Stimulated activated CD8-positive, alpha-beta memory T cell treated with anti-CD3 and anti-CD28 coated beads, Interleukin-4, amount 100 ng/mL, for 1 hour (primary cell): Measurements from ENCODE around the gene LDLRAD4.

Experiments
- DNase-seq, 2 donors: peaks; one replicate each; pipeline ENCODE4 v3.0.0-alpha.2; 2020; ENCODE audit warnings: low read depth in 2 of 2, low spot score in 1 of 2

The LDLRAD4 gene

DNA sequence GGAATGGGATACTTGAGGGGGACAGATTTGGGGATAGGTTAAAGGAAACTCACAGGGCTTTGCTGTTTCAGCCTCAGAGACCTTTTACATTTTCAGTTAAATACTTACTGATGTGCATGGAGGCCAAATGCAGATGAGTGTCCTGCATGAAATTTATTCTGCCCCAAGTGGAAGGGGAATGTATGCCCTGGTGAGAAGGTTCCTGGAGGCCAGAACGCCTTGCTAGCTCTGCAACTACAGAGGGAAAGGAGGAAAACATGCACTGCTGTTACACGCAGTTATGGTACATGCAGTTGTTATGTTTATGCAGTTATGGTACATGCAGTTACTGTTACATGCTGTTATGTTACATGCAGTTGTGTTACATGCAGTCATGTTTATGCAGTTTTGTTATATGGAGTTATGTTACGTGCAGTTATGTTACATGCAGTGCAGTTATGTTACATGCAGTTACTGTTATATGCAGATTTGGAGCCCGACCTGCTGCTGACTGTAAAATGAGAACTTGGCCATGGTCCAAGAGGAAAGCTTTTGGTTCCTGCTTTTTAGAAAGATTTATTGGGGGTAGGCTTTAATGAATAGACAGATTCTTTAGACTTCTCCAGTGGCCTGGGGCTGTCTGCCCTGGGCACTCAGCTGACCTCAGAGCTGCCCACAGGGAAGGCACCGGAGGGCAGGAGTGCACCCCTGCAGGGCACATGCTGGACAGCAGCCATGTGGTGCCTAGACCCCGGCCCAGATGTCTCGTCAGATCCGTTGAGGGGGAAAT, 84.1 kb downstream of the LDLRAD4 start:
- no peak for DNase-seq

DNA sequence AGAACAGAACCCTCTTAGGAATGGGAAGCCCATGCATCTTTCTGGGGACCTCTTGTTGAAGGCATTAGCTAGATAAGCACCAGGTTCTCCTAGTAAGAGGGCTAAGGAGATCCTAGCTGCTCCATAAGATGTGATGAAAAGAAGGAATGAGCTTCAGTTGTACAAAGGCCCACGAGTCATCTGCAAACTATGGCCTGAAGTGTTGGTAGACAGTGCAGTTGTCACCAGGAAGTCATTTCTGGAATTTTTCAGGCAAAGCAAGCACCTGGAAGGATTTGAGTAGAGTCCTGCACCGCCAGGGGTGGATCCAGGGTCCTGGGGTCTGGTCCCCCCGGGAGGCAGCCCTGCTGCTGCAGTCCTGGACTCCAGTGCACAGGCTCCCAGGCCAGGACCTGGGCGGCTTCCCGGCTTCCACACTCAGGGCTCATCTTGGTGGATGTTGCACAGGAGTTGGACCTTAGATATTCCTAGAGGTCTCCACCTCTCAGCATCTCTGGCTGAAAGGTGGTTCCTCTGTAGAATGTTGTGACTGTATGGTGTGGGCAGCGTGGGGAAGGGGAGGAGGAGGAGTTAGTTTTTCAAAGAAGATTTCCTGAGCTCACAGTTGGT, 85.3 kb downstream of the LDLRAD4 start:
- no peak for DNase-seq

DNA sequence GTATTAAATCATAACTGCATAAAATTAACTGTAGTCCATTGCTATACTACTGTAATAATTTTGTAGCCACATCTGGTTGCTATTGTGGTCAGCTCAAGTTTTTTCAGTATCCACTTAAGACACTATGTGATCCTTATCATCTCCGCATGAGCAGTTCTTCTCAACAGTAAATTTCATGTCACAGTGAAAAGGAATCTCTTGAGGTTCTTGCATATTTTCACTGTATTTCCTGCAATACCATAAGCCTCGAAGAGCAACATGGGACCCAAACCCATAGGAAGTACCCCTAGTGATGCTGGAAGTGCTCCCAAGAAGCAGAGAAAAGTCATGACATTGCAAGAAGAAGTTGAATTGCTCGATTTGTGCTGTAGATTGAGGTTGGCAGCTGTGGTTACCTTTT, 86.7 kb downstream of the LDLRAD4 start:
- no peak for DNase-seq

DNA sequence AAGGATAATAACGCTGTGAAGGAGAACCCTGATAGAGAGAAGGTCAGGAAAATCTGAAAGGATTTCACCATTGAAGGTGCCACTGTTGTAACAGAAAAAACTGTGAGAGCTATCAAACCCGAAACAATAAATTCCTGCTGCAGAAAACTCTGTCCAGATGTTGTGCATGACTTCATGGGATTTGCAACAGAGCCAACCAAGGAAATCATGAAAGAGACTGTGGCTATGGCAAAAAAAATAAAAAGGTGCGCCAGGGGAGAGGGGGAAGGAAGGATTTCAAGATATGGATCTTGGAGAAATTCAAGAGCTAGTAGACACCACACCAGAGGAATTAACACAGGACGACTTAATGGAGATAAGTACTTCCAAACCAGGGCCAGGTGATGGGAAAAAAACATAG, 88.0 kb downstream of the LDLRAD4 start:
- DNase-seq: no peak

DNA sequence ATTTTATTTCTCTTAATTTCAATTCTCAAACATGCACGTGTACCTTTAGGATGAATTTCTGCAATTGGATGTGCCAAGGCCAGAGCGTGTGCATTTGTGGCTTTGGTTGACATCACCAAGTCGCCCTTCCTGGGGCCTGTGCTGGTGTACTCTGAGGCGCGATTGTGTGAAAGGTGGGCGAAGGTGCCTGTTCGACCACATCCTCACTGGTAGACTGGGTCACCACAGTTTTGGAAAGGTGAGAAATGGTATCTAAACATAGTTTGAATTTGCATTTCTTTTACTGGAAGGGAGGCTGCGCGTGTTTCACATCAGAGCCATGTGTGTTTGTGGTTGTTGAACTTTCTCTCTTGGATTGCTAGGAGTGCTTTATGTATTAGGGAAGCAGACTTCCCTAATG, 89.8 kb downstream of the LDLRAD4 start:
- no peak for DNase-seq

DNA sequence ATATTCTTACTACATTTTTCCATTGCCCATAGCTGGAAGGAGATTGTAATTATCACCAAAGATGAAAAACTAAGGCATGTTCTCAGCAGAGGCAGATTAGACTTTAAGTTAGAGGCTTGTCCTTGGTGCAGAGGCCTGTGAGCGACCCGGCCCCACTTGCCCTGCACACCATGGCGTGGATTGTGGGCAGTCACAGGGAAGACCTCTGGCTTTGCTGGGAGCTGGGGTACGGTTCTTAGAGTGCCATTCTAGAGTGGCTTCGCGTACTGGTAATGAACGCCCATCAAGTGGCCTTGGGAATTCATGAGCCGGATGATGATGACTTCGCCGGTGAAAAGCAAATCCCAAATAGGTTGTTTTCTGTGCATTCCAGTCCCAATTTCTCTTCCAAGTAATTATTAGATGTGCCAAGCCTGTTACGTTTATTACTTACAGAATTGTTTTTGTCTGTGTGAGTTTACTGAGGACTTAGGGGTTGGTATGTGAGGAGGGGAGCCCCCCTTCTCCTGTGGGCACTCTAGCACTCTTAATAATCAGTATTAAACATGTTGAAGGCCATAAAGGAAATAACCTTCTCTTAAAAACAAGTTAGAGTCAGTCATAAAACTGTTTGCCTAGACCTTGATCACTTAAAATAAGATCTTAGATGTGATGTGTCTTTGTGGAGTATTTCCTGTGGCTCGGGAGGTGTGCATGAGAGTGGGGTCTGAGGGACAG, 90.6 kb downstream of the LDLRAD4 start:
- no peak for DNase-seq

DNA sequence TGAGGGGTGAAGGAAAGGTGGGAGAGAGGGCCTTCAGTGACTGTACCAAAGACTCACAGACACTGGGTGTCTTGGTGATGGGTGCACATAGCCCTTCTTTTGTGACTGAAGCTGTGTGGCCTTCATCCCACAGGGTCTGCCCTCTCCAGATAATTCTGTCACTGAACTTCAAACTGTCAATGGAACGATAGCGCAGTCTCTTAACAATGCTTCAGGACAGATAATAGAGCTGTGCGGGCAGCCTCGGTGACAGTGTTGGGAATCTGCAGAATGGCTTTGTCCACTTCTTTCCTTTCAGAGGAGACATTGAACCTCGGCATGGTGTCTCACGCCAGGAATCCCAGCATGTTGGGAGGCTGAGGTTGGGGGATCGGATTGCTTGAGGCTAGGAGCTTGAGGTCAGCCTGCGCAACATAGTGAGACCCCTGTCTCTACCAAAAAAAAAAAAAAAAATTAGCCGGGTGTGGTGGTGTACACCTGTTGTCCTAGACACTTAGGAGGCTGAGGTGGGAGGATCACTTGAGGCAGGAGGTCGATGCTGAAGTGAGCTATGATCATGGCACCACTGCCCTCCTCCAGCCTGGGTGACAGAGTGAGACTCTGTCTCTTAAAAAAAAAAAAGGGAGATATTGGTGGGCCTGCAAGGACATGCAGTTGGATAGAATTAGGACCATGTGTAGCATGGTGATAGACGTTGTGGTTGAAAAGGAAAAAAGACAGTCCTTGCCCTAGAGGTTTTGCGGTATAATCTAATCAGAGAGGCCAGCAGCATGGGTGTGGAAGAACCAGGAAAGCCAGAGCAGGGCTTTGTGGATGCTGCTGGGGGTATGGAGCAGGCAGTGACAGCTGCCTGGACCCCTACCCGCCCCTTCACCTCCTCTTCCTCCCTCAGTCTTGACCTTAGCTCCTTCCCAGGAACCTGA, 91.4 kb downstream of the LDLRAD4 start:
- no peak for DNase-seq

DNA sequence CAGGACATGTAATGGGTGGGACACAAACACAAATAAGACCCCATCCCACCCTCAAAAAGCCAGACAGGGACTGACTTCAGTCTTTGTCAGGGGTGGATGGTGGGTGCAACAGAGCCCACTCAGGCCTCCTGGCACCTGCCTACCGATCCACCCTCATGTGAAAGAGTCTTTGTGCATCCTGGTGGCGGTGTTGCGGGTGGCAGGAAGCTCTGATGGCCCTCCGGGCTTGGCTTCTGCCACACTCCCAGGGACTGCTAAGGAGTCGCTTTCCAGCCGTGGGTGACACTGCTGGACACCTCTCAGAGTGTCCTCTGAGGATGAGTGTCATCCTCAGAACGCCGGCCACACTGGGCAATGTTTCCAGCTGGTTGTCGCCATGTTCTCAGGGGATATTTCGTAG, 92.6 kb downstream of the LDLRAD4 start:
- no peak for DNase-seq

DNA sequence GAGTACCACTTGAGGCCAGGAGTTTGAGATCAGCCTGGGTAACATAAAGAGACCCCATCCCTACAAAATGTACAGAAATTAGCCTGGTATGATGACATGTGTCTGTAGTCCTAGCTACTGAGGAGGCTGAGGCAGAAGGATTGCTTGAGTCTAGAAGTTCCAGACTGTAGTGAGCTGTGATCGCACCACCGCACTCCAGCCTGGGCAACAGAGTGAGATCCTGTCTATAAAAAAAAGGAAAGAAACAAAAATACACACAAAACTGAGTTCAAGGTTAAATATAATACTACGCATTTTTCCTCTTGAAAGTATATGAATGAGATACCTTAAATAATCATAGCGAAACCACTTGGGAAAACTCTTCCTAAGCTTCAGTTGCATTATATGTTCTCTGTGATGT, 94.0 kb downstream of the LDLRAD4 start:
- no peak for DNase-seq

DNA sequence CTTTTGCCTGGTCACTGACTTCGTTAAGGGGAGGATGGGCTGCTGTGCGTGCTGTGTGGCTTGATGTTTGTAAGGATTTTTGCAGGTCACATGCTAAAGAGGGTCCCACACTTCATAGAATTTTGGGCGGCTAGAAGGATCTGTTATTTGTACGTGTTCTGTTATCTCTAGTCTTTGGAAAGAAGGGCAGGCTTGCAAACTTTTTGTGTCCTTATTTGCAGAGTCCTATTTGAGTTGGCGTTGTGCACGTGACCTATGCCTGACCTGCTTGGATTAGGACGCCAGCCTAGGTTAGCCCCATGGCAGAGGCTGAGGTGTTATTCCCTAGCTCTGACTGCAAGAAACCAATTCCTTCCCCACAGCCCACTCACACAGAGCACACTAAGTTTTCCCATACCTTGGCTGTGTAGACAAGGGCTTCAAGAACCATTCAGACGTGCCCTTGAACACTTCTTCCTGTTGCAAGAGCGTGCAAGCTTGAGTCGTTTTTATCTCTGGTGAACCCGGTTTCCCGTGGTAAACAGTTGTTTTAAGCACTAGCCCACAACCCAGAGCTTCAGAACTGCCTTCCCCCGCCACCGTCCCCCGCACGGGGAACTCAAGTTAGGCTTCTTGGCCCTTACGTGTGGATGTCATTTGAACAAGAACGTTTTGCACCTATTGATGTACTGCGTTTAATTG, 94.6 kb downstream of the LDLRAD4 start:
- no peak for DNase-seq

DNA sequence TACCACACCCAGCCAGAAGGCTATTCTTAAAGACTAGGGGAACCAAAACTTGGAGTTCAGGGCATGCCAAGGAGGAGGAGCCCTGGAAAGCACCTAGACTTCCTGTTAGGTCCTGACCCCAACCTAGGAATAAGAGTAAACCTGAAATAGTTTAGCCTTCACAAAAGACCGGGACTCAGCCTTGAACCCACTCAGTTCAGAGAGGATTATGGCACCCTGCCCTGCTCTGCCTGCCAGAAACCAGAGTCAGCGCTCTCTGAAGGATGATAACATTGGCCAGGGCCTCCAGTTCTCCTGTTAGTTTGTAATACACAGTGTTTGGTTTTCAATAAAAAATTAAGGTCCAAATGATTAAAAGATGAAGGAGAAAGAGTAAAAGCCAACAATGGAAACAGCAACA, 96.4 kb downstream of the LDLRAD4 start:
- no peak for DNase-seq

DNA sequence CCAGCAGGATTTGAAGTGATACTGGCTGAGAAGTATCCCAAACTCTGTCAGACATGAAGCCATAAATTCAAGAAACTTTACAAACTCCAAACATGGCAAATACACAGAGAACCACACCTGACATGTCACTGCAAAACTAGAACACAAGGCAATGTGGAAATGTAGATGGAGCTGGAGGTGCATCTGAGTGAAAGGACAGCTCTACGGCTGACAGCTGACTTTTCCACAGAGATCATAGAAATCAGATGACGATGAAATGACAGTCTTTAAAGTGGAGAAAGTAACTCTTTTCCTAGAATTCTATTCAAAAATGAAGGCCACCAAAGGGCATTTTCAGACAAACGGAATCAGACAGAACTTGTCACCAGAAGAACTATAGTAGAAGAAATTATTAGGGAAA, 97.5 kb downstream of the LDLRAD4 start:
- DNase-seq: no peak

DNA sequence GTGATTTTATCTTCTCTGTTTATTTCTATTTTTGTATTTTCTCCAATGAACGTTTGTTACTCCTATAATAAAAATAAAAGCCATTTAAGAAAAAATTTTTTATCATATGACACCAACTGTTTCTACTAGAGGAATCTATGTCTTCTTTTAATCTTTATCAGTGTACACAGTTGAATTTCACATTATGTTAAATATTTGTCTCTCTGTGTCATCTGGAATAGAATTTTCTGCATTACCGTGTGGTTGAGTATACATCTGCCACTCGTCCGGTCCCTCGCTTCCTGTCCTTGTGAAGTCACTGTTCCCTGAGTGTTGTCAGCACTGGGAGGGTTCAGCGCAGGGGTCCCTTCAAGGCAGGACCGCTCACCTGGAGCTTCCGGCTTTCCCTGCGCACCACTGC, 99.2 kb downstream of the LDLRAD4 start:
- DNase-seq: no peak

DNA sequence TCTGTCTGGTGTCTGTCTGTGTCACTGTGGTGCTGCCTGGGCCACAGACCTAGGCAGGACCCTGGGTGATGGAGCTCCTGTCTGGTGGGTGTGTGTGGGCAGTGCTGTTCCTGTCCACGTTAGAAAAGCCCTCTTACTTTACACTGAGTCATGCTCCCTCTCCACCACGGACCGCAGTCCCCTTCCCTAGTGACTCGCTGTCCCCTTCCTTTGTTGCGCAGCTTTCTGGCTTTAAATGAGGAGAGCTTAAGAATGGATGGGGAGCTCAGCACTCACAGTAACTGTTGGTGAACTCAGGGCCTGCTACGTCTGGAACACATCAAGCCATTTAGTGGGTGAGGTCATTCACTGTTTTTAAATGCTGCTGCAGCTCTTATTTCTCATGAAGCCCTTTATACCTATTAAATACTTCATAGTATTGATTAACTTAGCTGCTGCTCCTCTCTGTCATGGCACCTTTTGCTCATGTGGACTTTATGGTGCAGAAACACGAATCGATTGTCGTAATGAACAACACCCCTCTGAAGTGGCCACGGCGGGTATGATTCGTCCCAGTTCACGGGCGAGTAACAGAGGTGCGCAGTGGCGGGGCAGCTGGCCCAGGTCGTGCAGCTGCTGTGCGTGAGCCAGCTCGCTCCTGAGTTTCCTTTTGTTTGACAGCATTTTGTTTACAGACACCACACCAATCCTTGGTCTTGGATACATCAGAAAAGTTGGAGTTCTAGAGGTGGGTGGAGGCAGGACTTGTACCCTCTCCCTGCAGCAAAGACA, 100.4 kb downstream of the LDLRAD4 start:
- DNase-seq: no peak

DNA sequence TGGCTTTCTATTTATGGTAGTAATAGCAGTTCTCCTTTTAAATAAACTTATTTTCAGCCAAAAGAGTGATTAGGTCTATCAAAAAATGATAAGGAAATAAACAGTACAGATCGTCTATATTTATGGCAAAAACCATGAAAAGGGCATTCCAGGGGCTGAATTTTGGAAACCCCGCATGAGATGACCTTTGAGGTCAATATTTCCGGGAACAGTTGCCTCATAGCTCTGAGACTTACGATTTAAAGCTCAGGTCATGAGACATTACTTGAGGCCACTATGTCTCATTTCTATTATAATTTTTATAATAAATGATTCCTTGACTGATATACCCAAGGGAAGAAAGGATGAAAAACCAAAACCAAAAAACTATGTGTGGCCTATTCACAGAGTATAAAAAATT, 101.1 kb downstream of the LDLRAD4 start:
- DNase-seq: no peak

DNA sequence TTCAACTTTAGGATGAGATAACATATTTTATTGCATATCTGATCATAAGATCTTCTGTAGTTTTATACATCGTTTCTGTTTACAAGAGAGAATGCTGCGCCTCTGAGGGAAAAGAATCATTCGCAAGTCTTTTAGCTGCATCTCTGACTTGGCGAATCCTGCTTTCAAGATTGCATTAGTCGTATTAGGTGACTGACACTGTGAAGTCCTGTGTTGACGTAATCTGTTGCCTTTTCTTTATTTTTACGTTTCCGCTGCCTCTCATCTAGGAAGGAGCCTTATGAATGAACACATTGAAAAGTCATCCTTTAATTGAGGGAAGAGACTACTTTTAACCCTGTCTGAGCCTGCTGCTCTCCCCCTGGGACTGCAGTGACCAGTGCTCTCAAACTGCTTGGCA, 101.5 kb downstream of the LDLRAD4 start:
- DNase-seq: no peak

DNA sequence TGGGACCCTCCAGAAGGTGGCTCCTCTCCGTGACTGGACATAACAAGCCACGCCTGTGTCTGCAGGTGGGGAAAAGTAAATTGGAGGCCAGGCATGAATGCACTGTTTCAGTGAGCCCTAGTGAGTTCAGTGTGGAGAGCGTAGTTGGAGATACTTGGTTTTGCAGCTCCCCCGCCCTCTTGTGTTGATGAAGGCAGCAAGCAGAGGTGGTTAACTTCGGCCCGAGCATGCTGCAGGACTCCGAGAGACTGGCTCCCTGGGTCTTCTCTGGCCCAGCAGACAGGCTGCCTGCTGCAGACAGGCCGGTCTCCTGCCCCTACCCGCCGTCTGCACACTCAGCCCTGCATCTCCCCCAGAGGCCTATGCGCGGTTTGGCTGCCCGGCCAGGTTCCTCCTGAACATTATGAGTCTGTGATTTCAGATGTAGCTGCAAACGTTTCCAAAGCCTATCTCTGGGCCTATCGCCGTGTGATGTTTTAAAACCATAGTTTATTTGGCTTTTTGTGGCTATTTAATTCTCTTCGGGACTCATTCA, 102.4 kb downstream of the LDLRAD4 start:
- no peak for DNase-seq

DNA sequence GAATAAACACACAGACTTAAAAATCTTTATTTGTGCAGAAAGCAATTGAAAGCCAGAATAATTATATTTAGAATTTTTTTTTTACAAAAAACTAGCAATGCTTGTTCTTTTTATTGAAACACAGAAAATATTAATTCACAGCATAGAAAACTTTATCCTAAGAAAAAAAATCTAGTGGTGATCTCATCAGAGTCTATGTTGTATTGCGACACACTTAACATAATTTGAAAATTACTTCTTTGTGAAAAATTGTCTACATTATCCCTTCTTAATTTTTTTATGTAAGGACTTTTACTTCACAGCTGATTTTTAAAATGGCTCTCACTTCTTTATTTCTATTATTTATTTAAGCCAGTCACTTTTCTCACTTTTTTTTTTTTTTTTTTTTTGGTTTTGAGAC, 103.4 kb downstream of the LDLRAD4 start:
- DNase-seq: no peak

DNA sequence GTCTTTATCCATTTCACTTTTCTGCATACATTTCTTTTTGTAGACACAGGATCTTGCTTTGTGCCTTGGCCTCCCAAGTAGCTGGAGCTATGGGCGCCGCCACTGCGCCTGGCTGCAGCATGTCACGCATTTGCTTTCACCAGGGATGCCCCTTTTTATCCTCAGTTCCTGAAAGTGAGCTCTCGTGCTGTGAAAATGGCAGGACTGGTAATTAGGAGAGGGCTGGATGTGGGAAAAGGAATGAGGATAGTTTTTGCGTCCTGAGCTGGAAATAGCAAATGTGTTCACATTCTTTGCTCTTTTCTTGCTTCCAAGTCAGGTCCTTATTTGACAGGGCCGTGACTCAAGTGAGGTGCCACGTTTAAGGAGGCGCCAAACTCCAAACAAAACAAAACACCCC, 104.6 kb downstream of the LDLRAD4 start:
- DNase-seq: no peak

DNA sequence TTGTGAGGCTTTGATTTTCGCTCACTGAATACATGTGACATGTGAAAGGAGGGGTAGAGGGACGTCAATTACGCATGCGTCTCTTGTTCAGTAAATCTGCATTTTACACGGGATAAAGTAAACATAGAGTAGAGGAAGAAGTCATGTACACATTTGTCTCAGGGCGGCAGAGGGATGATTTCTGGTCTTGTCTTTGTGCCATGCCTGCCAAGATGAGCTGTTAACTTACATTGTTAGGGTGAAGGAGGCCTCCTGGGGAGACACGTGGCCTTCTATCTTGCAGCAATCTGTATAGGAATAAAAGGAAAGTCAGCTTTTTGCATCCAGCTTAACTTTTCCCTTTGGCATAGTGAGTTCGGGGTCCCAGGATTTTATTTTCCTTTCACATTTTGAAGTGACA, 106.3 kb downstream of the LDLRAD4 start:
- no peak for DNase-seq
